ENCODE measurements around the gene PTGDR2. TPM values are rescaled to one million over a fixed set of nuclear protein-coding genes. Genes with fewer than 3 reads are reported as not detected.

Gene PTGDR2
- total and polyA plus RNA-seq, 9 of the 15 experiments (the other 6 are each of a cell fraction or from before 2014, with no cell fraction given), result 0.51 to 2.6 (median 1.6) TPM

DNA sequence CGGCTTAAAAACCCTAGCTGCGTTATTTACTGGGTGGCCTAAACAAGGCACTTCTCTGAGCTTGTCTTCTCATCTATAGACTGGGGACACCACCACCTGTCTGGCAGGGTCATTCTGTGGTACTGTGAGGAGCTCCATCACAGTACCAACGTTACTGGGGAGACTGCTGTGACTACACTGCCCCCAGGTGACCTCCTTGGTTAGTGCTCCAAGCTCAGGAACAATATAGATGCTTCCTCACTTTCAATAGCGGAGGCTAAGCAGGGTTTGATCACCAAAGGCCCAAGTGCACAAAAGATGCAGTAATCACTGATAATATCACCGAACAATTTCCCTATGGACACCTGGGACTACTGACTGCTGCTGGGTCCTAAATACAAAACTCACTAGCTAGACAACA, 31.8 kb upstream of the PTGDR2 start (continued):
- TF ChIP-seq, protein P1, sequence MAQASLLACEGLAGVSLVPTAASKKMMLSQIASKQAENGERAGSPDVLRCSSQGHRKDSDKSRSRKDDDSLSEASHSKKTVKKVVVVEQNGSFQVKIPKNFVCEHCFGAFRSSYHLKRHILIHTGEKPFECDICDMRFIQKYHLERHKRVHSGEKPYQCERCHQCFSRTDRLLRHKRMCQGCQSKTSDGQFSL (CRISPR knock-in tag; IDR thresholded peaks at IDR 0.05), result no peak
- TF ChIP-seq, protein P1 (tag; IDR thresholded peaks at IDR 0.05), result no peak
- TF ChIP-seq RAD21 (CRISPR knock-in tag; conservative IDR thresholded peaks at IDR 0.05 in 1 of 2, IDR thresholded peaks at IDR 0.05 in 1 of 2) (peak; percentile 93 to 98), STAG1 (CRISPR knock-in tag; IDR thresholded peaks at IDR 0.05; ENCODE audit: borderline replicate concordance) (peak; percentile 72), ARID2 (IDR thresholded peaks at IDR 0.05) (peak; percentile 90), ZNF224 (CRISPR knock-in tag; IDR thresholded peaks at IDR 0.05) (no peak), TEAD4 (IDR thresholded peaks at IDR 0.05; ENCODE audit: low read length) (no peak), TEAD4 (CRISPR knock-in tag; IDR thresholded peaks at IDR 0.05; ENCODE audit: borderline replicate concordance) (no peak)
- TF ChIP-seq, protein P2, sequence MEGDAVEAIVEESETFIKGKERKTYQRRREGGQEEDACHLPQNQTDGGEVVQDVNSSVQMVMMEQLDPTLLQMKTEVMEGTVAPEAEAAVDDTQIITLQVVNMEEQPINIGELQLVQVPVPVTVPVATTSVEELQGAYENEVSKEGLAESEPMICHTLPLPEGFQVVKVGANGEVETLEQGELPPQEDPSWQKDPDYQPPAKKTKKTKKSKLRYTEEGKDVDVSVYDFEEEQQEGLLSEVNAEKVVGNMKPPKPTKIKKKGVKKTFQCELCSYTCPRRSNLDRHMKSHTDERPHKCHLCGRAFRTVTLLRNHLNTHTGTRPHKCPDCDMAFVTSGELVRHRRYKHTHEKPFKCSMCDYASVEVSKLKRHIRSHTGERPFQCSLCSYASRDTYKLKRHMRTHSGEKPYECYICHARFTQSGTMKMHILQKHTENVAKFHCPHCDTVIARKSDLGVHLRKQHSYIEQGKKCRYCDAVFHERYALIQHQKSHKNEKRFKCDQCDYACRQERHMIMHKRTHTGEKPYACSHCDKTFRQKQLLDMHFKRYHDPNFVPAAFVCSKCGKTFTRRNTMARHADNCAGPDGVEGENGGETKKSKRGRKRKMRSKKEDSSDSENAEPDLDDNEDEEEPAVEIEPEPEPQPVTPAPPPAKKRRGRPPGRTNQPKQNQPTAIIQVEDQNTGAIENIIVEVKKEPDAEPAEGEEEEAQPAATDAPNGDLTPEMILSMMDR (IDR thresholded peaks at IDR 0.05 in 2 of 3, conservative IDR thresholded peaks at IDR 0.05 in 1 of 3; ENCODE audit: insufficient read depth in 2 of 3, low read depth in 1 of 3, low read length in 3 of 3), result peak; percentile 85 to 96 (median 91)
- TF ChIP-seq, protein P3, sequence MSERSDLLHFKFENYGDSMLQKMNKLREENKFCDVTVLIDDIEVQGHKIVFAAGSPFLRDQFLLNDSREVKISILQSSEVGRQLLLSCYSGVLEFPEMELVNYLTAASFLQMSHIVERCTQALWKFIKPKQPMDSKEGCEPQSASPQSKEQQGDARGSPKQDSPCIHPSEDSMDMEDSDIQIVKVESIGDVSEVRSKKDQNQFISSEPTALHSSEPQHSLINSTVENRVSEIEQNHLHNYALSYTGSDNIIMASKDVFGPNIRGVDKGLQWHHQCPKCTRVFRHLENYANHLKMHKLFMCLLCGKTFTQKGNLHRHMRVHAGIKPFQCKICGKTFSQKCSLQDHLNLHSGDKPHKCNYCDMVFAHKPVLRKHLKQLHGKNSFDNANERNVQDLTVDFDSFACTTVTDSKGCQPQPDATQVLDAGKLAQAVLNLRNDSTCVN (CRISPR knock-in tag; IDR thresholded peaks at IDR 0.05), result no peak
- TF ChIP-seq, protein P4, sequence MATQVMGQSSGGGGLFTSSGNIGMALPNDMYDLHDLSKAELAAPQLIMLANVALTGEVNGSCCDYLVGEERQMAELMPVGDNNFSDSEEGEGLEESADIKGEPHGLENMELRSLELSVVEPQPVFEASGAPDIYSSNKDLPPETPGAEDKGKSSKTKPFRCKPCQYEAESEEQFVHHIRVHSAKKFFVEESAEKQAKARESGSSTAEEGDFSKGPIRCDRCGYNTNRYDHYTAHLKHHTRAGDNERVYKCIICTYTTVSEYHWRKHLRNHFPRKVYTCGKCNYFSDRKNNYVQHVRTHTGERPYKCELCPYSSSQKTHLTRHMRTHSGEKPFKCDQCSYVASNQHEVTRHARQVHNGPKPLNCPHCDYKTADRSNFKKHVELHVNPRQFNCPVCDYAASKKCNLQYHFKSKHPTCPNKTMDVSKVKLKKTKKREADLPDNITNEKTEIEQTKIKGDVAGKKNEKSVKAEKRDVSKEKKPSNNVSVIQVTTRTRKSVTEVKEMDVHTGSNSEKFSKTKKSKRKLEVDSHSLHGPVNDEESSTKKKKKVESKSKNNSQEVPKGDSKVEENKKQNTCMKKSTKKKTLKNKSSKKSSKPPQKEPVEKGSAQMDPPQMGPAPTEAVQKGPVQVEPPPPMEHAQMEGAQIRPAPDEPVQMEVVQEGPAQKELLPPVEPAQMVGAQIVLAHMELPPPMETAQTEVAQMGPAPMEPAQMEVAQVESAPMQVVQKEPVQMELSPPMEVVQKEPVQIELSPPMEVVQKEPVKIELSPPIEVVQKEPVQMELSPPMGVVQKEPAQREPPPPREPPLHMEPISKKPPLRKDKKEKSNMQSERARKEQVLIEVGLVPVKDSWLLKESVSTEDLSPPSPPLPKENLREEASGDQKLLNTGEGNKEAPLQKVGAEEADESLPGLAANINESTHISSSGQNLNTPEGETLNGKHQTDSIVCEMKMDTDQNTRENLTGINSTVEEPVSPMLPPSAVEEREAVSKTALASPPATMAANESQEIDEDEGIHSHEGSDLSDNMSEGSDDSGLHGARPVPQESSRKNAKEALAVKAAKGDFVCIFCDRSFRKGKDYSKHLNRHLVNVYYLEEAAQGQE (IDR thresholded peaks at IDR 0.05; ENCODE audit: borderline replicate concordance), result peak; percentile 90
- TF ChIP-seq, protein P4 (CRISPR knock-in tag; IDR thresholded peaks at IDR 0.05; ENCODE audit: low read depth), result no peak
- TF ChIP-seq, protein P5, sequence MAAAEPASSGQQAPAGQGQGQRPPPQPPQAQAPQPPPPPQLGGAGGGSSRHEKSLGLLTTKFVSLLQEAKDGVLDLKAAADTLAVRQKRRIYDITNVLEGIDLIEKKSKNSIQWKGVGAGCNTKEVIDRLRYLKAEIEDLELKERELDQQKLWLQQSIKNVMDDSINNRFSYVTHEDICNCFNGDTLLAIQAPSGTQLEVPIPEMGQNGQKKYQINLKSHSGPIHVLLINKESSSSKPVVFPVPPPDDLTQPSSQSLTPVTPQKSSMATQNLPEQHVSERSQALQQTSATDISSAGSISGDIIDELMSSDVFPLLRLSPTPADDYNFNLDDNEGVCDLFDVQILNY (CRISPR knock-in tag; IDR thresholded peaks at IDR 0.05), result no peak

Data from K562 (cell line).